Globus pallidus (tissue), 1 donor: ENCODE results near the gene CDK5.
A peak's percentile ranks its signal among the peaks of the same experiment; 100 is the strongest.

ENCODE experiments used
- DNase-seq: peaks from one replicate; pipeline ENCODE4 v3.0.0-alpha.2; 2015; ENCODE audit warnings: low spot score

The CDK5 gene

GRCh38 chr7:151057506-151057988 lies at the start of gene CDK5:
Gene CDK5, minus strand, starts transcription at chr7:151057897. Its CDS starts 49 bp downstream, at chr7:151057848.
- no peak for DNase-seq

- no peak for DNase-seq
These were observed 46.9 kb upstream of the CDK5 start for GRCh38 chr7:151104411-151105235.

- DNase-seq = no peak
These were observed 46.3 kb upstream of the CDK5 start for GRCh38 chr7:151103973-151104372.

- no peak for DNase-seq
These were observed 45.3 kb upstream of the CDK5 start for GRCh38 chr7:151102991-151103390.

GRCh38 chr7:151101621-151102396 lies 44.1 kb upstream of the CDK5 start:
- DNase-seq = no peak

- DNase-seq = no peak
These were observed 43.2 kb upstream of the CDK5 start for GRCh38 chr7:151100921-151101320.

- DNase-seq = no peak
These were observed 42.0 kb upstream of the CDK5 start for GRCh38 chr7:151099486-151100211.

GRCh38 chr7:151095828-151096475 lies 38.3 kb upstream of the CDK5 start:
- no peak for DNase-seq

GRCh38 chr7:151095123-151095797 lies 37.6 kb upstream of the CDK5 start:
- DNase-seq = no peak

GRCh38 chr7:151094675-151095074 lies 37.0 kb upstream of the CDK5 start:
- DNase-seq = no peak

GRCh38 chr7:151093748-151094147 lies 36.1 kb upstream of the CDK5 start:
- DNase-seq = no peak

GRCh38 chr7:151091988-151092387 lies 34.3 kb upstream of the CDK5 start:
- DNase-seq = no peak

- no peak for DNase-seq
These were observed 33.7 kb upstream of the CDK5 start for GRCh38 chr7:151091431-151091830.

- no peak for DNase-seq
These were observed 33.3 kb upstream of the CDK5 start for GRCh38 chr7:151091003-151091402.

GRCh38 chr7:151089893-151090730 lies 32.4 kb upstream of the CDK5 start:
- DNase-seq = no peak

- no peak for DNase-seq
These were observed 31.4 kb upstream of the CDK5 start for GRCh38 chr7:151088856-151089699.

GRCh38 chr7:151088019-151088855 lies 30.5 kb upstream of the CDK5 start:
- DNase-seq = no peak

- DNase-seq = peak; percentile 69
These were observed 29.7 kb upstream of the CDK5 start for GRCh38 chr7:151087245-151088018.
